Activated B cell treated with CpG ODN at 0.5 μM for 24 hours (primary cell): ENCODE results near the gene IRF3. TPM values are rescaled to one million over a fixed set of nuclear protein-coding genes. Genes with fewer than 3 reads are reported as not detected.

Source experiments
- ATAC-seq: fragments of 200-7000 bp; cut with Tn5 transposase; one replicate; pipeline ENCODE4 v1.10.0; 2021; ENCODE audit warnings: low read depth, mild to moderate bottlenecking, moderate library complexity
- CTCF ChIA-PET: fragments of 350-600 bp; sonication (Branson Sonifier 250); formaldehyde crosslinking; loops from one replicate; lab custom pipeline; 2021; ENCODE audit warnings: antibody characterized with exemption; lab: Charles Lee
- POLR2A ChIA-PET: fragments of 350-600 bp; sonication (Branson Sonifier 250); formaldehyde crosslinking; loops from one replicate; lab custom pipeline; 2021; ENCODE audit warnings: antibody characterized with exemption; lab: Charles Lee
- DNase-seq: peaks from one replicate; pipeline ENCODE4 v3.0.0; 2022
- H3K27ac Mint-ChIP-seq: one replicate; pipeline ENCODE4 v1.8.0; 2020; ENCODE audit warnings: mixed read lengths
- H3K27me3 Mint-ChIP-seq: one replicate; pipeline ENCODE4 v1.8.0; 2021; ENCODE audit warnings: mixed read lengths
- H3K36me3 Mint-ChIP-seq: one replicate; pipeline ENCODE4 v1.8.0; 2021; ENCODE audit warnings: low read depth, mixed read lengths
- H3K4me1 Mint-ChIP-seq: one replicate; pipeline ENCODE4 v1.8.0; 2021; ENCODE audit warnings: mixed read lengths
- H3K4me3 Mint-ChIP-seq: one replicate; pipeline ENCODE4 v1.8.0; 2020; ENCODE audit warnings: mild to moderate bottlenecking, mixed read lengths
- H3K9me3 Mint-ChIP-seq: one replicate; pipeline ENCODE4 v1.8.0; 2020; ENCODE audit warnings: mixed read lengths
- intact Hi-C: fragments of 100-400 bp; cut with micrococcal nuclease; formaldehyde crosslinking; loops from one replicate; pipeline ENCODE4 v1.15.1; 2024
- total RNA-seq: library from RNA; stranded (reverse); gene quantifications from 2 replicates; pipeline ENCODE4 v1.2.3, GENCODE V29; 2022
- TF ChIP-seq, protein P1 (sequence below): fragments of 200-600 bp; IDR thresholded peaks from one replicate; pipeline ENCODE4 v1.8.0; 2022; ENCODE audit warnings: antibody characterized with exemption, mild to moderate bottlenecking

The IRF3 gene
- total RNA-seq, 1 donor from 2014 or later: 171 TPM

DNA sequence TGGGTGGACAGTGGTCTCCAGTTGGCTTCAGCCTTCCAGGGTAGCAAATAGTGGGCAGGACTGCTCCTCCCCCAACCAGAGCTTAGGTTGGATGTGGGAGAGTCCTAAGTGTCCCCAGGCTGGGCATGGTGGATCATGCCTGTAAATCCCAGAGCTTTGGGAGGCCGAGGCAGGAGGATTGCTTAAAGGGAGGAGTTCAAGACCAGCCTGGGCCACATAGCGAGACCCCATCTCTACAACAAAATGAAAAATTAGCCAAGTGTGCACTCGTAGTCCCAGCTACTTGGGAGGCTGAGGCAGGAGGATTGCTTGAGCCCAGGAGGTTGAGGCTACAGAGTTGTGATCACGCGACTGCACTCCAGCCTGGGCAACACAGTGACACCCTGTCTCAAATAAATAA is 33.1 kb downstream of the IRF3 start:
- Mint-ChIP-seq H3K36me3 (peaks cover 7% of the 10 kb centered on the region), H3K4me1 (no peaks in the 10 kb centered on the region), H3K9me3 (no peaks in the 10 kb centered on the region), H3K4me3 (no peak overlapping the region), H3K27ac (no peak overlapping the region), H3K27me3 (no peaks in the 10 kb centered on the region)
- TF ChIP-seq, protein P1, sequence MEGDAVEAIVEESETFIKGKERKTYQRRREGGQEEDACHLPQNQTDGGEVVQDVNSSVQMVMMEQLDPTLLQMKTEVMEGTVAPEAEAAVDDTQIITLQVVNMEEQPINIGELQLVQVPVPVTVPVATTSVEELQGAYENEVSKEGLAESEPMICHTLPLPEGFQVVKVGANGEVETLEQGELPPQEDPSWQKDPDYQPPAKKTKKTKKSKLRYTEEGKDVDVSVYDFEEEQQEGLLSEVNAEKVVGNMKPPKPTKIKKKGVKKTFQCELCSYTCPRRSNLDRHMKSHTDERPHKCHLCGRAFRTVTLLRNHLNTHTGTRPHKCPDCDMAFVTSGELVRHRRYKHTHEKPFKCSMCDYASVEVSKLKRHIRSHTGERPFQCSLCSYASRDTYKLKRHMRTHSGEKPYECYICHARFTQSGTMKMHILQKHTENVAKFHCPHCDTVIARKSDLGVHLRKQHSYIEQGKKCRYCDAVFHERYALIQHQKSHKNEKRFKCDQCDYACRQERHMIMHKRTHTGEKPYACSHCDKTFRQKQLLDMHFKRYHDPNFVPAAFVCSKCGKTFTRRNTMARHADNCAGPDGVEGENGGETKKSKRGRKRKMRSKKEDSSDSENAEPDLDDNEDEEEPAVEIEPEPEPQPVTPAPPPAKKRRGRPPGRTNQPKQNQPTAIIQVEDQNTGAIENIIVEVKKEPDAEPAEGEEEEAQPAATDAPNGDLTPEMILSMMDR: no peak
- DNase-seq (no peak), ATAC-seq (no peak)
- intact Hi-C loops: no loop called here
- ChIA-PET CTCF (no interaction called here), POLR2A (interaction anchor here (0.6 kb wide), 1 partner anchor 14 kb away, joined by 7 read pairs; no protein-coding TSS in a partner anchor)

DNA sequence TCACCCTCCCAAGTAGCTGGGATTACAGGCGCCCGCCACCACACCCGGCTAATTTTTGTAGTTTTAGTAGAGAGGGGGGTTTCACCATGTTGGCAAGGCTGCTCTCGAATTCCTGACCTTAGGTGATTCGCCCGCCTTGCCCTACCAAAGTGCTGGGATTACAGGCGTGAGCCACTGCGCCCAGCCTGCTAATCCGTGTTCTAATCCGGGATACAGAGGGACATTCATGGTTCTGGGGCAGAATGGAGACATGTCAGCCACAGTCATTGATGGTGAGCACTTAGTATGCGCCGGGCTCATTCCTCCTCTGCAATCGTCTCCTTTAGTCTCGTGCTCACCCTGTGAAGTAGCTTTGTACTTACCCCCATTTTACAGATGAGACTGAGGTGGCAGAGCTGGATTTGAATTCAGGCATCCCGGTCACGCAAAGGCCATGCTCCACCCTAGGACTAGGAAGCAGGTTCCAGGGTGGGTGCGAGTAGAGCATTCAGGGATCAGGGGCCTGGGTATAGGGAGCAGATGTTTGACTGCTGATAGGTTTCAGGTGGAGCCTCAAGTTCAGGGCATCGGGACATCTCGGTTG is 34.0 kb downstream of the IRF3 start:
- POLR2A ChIA-PET: no interaction called here
- TF ChIP-seq, protein P1: no peak
- DNase-seq (no peak), ATAC-seq (no peak)
- intact Hi-C loops: no loop called here
- Mint-ChIP-seq H3K27ac (no peak overlapping the region), H3K9me3 (no peaks in the 10 kb centered on the region), H3K27me3 (no peaks in the 10 kb centered on the region), H3K4me3 (no peak overlapping the region), H3K4me1 (no peaks in the 10 kb centered on the region), H3K36me3 (peaks cover 15% of the 10 kb centered on the region)
- CTCF ChIA-PET: no interaction called here

DNA sequence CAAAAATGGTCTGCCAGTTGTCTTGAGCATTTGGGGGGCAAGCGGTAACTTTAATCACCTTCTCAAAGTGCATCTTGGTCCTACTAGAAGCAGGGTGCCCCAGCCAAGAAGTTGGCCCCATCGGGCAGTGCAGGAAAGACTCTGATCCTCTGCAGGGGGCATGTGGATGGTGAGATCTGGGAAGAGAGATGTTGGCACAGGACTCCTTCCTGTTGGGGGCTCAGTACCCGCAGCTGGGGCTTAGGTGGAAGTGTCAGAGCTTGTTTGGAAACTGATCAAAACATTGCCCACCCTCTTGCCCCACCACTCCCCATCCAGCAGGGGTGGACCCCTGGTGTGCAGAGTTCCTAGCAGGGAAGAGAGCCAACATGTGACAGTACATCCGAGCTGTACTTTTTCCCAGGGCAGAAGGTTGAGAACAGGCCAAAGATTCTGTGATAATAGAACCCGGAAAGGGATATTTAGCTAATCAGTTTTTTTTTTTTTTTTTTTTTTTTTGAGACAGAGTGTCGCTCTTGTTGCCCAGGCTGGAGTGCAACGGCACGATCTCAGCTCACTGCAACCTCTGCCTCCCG is 34.6 kb downstream of the IRF3 start:
- no peaks in the 10 kb centered on the region for H3K4me1 Mint-ChIP-seq
- POLR2A ChIA-PET: interaction anchor here (1.3 kb wide), 1 partner anchor 10 kb away, joined by 3 read pairs; no protein-coding TSS in a partner anchor
- H3K27me3 Mint-ChIP-seq: no peaks in the 10 kb centered on the region
- ATAC-seq (no peak), DNase-seq (no peak)
- peaks cover 20% of the 10 kb centered on the region for H3K36me3 Mint-ChIP-seq
- peak overlapping the region; percentile 30 for H3K27ac Mint-ChIP-seq
- no peaks in the 10 kb centered on the region for H3K9me3 Mint-ChIP-seq
- TF ChIP-seq, protein P1: no peak
- intact Hi-C loops: no loop called here
- no peak overlapping the region for H3K4me3 Mint-ChIP-seq
- CTCF ChIA-PET: no interaction called here

DNA sequence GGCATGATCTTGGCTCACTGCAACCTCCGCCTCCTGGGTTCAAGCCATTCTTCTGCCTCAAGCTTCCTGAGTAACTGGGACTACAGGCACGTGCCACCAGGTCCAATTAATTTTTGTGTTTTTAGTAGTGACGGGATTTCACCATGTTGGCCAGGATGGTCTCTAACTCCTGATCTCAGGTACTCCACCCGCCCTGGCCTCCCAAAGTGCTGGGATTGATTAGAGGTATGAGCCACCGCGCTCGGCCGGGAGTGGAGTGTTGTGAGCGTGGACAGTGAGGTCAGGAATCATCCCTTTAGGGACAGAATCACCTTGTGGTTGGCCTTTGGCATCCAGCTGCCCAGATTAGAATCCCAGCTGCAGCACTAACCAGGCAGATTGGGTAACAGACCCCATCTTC is 36.0 kb downstream of the IRF3 start:
- Mint-ChIP-seq H3K9me3 (no peaks in the 10 kb centered on the region), H3K4me1 (no peaks in the 10 kb centered on the region), H3K27ac (peak overlapping the region; percentile 61), H3K36me3 (peaks cover 28% of the 10 kb centered on the region), H3K27me3 (no peaks in the 10 kb centered on the region), H3K4me3 (no peak overlapping the region)
- TF ChIP-seq, protein P1: no peak
- intact Hi-C loops: no loop called here
- DNase-seq (no peak), ATAC-seq (no peak)
- POLR2A ChIA-PET: no interaction called here
- CTCF ChIA-PET: no interaction called here

DNA sequence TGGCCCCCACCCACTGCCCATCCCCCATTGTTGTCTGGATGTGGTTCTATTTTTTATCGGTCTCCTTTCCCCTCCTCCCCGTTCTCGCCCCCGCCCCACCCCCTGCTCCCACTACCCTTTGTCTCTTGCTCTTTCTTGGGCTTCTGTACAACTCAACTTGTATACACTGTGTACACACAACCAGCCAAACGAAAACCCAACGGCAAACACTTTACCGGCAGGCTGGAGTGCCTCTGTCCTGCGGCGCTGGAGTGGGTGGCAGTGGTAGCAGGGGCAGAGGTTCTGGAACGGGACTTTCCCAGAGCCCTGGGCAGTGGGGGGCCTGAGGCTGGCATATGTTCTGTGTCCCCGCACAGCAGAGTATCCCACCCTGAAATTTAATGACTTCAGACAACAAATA is 39.4 kb downstream of the IRF3 start:
- no peak for DNase-seq
- TF ChIP-seq, protein P1: no peak
- Mint-ChIP-seq H3K27me3 (no peaks in the 10 kb centered on the region), H3K9me3 (no peaks in the 10 kb centered on the region), H3K4me3 (no peak overlapping the region), H3K4me1 (no peaks in the 10 kb centered on the region), H3K36me3 (peaks cover 49% of the 10 kb centered on the region), H3K27ac (no peak overlapping the region)
- ChIA-PET POLR2A (no interaction called here), CTCF (no interaction called here)
- intact Hi-C loops: no loop called here
- ATAC-seq: no peak
